HG02642 (cell line): ENCODE data around the gene TSSK6.

Experiments used
- ATAC-seq: cut with Tn5 transposase; IDR thresholded peaks from one replicate; pipeline ENCODE4 v1.9.1; 2021; ENCODE audit warnings: mild to moderate bottlenecking; ENCODE audit not compliant: unreplicated experiment, poor library complexity

Gene TSSK6

DNA sequence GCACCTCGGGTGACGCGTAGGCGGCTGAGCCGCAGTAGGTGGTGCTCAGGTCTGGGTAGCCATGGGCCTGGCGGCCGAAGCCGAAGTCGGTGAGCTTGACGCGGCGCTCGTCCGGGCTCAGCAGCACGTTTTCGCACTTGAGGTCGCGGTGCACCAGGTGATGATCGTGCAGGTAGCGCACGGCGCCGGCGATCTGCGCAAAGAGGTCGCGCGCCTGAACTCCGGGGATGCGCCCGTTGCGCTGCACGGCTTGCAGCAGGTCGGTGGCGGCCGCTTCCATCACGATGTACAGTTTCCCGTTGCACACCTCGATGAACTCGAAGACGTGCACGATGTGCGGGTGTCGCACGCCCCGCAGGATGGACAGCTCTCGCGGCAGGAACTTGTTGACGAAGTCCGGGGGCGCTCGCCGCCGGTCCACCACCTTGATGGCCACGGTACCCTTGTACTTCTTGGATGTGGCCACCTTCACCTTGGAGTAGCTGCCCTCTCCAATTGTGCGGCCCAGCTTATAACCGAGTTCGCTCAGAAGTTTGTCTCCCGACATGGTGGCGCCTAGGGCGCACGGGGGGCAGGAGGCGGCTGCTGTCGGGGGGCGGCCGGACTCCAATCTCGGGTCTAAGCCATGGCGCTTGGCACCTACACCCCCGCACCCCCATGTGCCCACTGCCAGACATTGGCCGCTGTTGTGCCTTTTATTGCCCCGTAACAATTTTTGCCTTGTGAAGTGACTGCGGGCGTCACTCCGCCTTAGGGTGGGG is at the start of gene TSSK6:
Gene TSSK6 (minus strand): TSS at position 668 of the 761 bp plus-strand sequence. CDS start 121 bp downstream, at position 547.
- no peak for ATAC-seq

DNA sequence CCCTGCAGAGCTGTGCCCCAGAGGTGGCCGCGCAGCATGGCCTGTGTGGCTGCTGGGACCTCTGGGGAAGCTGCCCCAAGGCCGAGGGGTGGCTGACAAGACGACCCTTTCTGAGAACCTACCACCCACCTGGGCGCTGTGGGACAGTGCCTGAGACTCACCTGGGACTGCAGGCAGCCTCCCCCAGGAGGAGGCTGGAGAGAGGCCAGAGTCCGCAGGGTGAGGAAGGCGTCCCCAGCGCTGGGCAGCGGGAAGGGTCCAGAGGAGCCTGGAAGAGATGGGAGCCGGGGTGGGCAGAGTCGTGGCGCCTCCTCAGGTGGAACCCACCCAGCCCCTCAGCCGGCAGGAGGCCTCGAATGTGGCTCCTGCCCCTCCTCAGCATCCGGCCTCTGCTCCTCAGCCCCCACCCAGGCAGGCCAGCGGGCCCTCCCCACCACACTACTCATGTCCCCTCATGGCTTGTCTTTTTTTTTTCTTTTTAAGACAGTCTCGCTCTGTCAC is 48.0 kb upstream of the TSSK6 start:
- ATAC-seq = no peak

DNA sequence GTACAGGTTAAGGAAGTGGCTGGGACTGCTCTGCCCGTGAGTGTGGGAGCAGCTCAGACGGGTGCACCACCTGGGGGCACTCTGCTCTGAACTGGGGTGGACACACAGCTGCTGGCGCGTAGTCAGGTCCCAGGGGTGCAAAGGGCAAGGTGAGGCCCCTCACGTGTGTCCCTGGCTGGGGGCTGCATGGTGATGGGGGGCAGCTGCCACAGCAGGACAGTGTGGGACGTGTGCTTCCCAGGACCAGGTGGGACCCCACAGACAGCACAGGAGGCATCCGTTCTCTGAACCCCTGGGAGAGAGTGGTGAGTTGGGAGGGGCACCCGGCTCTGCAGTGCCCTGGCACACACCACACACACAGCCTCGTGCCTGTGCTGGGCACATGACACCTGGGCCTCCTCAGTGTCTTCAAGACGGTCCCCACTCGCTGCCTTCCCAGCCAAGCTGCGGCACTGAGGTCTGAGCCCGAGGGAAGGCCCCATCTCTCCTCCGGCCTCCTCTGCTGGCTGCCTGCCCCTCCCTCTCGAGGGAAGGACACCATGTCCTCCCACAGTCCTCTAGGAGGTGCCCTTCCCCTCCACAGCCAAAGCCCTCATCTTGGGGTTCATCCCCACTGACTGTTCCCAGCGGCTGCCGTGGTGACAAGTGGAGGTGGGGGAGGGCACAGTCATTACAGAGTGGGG is 47.5 kb upstream of the TSSK6 start:
- no peak for ATAC-seq

GRCh38 chr19:19561946-19562664 is 46.8 kb upstream of the TSSK6 start:
- ATAC-seq = no peak

- ATAC-seq = no peak
Measured at GRCh38 chr19:19559931-19560330, 44.6 kb upstream of the TSSK6 start.

GRCh38 chr19:19558636-19559035 is 43.3 kb upstream of the TSSK6 start:
- no peak for ATAC-seq

DNA sequence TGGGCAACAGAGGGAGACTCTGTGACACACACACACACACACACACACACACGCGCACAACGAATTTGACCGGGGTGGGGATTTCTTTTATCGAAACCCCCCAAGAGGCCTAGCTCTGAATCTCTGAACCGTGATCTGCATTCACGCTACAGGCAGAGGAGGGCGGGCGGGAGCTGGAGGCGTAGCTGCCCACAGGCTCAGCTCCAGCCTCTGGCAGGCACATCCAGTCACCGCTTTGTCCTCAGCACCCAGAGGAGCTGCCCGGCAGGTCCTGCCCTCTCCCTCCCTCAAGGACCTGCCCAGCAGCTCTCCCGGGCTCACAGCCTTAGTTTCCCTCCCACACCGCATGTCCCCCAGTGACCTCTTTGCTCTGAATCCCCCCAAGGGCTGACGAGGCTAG is 42.7 kb upstream of the TSSK6 start:
- no peak for ATAC-seq

DNA sequence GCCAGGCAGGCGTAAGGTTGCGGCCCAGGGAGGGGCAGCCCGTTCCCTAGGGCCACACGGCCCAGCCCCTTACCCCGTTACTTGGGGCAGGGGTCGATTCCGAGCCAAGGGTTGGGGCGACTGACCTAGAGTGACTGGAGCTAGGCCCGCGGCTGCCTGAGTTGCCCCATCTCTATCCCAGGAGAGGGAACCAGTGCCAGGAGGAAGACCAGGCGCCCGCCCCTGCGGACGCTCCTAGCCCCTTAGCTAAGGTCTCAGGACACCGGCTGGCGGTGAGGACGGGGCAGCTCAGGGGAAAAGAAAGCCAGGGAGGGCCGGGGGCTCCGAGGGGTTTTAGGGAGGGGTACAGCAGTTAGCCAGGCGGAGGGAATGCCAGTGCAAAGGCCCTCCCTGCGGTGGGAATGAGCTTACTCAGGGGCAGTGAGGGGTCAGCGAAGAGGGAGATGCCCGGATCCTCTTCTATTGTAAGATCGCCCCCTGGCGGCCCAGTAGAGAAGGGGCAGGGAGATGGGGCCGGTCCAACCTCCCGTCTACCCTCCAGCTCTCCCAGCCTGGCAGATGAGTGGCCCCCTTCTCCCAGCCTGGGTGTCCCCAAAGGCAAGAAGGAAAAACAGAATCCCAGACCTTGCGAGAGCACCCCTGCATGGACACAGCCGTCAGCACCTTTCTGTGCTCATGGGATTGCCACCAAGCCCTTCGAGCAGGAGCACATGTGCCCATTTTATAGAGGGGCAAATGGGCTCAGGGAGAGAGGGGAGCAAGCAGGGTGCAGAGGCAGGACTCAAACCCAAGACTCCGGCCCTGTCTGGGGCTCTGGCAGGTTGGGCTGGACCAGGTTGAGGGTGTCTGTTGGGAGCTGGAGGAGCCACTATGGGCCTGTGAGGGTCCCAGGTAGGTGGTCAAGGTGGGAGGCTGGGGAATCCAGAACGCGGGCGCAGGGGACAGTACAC is 39.0 kb upstream of the TSSK6 start:
- ATAC-seq = no peak

- no peak for ATAC-seq
Measured at GRCh38 chr19:19553670-19554069, 38.3 kb upstream of the TSSK6 start.

- no peak for ATAC-seq
Measured at GRCh38 chr19:19552798-19553197, 37.5 kb upstream of the TSSK6 start.

DNA sequence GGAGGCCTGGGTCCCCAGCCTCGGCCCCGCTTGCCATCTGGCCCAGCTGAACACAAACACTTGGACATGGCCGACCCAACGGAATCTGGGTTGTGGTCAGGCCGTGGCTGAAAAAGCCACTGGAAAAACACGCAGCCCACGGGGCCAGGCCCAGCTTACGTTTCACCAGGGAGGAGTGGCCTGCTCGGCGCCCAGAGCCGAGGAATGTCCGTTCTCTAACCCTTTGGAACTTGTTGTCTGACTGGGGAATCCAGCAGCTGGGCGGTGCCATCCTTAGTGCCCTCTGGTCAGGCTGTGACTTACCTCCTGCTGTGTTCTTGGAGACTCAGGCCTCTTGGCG is 36.5 kb upstream of the TSSK6 start:
- ATAC-seq = no peak

GRCh38 chr19:19550972-19551852 is 35.9 kb upstream of the TSSK6 start:
- ATAC-seq = no peak

- no peak for ATAC-seq
Measured at GRCh38 chr19:19550485-19550929, 35.2 kb upstream of the TSSK6 start.

DNA sequence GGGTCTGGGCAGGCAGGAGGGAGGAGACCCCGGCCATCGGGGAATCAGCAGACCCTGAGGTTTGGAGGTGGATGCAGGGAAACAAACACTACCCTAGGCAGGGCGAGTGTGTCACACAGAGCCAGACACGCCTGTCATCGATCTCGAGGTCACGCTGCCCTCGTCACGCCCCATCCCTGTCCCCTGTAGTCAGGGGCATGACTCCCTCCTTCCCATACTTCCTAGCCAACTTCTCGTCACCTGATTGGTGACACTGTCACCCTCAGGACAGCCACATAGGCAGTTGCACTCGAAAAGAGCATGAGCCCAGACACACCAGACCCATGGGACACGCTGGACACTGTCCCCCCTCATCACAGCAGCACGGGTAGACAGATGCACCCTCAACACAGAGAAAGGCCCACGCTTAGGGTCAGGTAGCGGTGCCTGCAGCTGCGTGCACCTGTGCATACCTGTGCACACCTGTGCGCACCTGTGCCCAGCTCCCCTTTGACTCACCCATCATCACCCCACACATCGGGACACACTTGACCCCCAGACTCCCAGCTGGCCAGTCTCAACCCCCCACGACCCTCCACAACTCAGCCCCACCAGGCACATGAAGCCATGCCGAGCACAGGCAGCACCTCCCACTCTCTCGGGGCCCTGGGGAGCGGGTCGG is 34.6 kb upstream of the TSSK6 start:
- no peak for ATAC-seq

DNA sequence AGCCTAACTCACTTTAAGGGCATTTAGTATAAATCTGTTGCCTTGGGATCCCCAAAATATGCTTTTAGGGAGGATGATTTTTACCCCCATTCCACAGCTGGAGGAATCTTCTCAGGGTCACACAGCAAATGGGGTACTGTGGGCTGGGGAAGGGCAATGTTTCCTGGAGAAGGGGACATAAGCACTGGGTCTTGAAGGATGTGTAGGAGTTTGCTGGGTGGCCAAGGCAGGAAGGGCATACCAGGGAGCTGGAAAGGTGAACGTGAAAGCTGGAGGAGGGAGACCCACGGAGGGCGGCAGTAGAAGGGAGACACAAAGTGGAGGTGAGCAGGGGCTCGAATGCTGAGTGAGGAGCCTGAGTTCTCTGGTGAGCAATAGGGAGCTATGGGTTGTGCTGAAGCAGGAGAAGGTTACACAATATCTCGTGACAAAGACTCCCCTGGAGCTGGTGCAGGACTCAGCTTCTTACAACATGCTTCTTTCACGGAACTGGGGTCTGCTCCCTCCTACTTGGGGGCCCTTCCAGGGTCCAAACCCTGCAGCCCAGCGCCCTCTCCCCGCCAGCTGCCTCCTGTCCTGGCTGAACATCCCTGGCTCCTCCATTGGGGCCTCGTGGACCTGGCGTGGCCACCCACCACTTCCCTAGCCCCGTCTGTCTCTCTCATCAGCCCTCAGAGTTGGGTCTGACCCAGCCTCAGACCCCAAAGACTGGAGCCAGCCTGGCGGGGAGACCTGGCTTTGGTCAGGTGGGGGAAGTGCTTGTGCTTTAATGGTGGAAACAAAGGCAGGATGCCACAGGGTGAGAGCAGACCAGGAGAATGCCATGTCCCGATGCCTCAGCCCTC is 33.8 kb upstream of the TSSK6 start:
- no peak for ATAC-seq

DNA sequence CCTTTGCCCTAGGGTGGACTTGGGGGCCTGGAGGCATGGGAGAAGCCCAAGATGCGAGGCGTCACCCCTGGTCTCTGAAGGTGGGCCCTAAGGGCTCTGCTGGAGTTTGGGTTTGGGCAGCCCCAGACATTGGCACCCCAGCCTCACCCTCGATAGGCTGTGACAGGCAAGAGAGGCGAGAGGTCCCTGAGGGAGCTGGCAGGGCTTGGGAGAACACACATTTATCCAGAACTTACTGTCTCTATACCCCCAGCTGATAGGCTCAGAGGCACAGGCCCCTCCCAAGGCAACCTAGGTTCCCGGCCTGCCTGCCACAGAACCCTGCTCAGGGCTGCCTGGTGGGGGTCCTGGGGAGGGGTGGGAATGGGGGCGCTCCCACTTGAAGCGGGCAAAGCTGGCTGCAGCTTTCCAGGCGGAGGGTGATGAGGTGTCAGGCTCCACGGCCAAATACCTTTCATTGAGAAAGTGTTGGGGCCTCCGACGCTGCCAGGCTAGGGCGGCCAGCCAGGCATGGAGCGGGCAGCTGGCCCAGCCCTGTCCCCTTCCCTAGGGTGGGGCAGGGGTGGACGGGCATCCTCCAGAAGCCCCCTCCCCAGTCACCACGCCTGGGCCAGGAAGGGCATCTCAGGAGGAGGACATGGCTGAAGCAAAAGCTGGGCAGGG is 32.5 kb upstream of the TSSK6 start:
- no peak for ATAC-seq

- no peak for ATAC-seq
Measured at GRCh38 chr19:19546751-19547162, 31.4 kb upstream of the TSSK6 start.
